ENCODE measurements around the gene VWA2. TPM values are rescaled to one million over a fixed set of nuclear protein-coding genes. Genes with fewer than 3 reads are reported as not detected.
A peak's percentile ranks its signal among the peaks of the same experiment; 100 is the strongest.
"Not testable (repeated sequence)": the region's sequence is repeated elsewhere in the genome, so short reads cannot be mapped to it uniquely, and the experiment has no call there.

Gene VWA2
- total RNA-seq, 2 experiments from 2014 or later = not detected

DNA sequence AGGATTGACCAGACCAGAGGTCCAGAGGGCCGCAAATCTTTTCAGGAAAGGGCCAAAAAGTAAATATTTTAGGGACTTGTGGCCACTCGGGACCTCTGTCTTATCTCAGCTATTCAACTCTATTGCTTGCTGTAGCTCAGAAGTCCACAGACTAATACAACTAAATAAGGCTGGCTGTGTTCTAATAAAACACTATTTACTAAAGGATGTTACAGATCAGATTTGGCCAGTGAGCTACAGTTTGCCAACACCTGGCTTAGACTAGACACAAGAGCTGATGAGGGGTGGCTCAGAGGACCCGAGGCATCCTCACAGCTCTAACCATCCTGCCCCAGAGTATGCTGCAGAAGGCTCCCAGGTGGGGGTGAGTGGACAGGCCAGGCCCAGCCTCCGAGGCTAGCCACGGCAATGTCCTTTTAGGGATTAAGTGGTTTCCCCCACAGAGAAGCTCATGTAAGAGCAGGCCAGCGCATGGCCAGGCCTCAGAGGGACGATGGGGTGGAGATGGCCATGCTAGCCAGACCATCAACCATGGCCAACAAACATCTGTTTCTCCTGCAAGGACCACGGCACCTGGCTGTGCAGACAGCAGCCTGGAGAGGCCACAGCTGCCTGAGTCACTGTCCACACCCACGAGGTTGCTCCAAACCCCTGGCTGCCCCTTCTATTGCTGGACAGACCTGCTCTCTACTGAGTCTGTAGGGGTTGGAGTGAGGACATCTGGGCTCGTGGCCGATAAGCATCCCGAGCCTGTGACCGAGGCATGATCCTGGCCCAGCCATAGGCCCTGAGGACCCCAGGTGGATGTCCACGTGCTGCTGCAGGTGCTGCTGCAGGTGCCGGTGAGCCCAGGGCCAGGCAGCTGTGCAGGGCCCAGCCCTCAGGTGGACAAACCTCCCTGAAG is 88.7 kb downstream of the VWA2 start:
- no peaks in the 10 kb centered on the region for H3K36me3 Mint-ChIP-seq (ENCODE audit: low read depth)
- H3K27ac Mint-ChIP-seq = no peak overlapping the region
- H3K4me3 Mint-ChIP-seq = no peak overlapping the region
- no peak for DNase-seq
- POLR2A ChIA-PET = no interaction called here
- H3K9me3 Mint-ChIP-seq (ENCODE audit: low read depth) = no peaks in the 10 kb centered on the region
- ATAC-seq = no peak
- H3K27me3 Mint-ChIP-seq = no peaks in the 10 kb centered on the region
- no peaks in the 10 kb centered on the region for H3K4me1 Mint-ChIP-seq
- CTCF ChIA-PET = interaction anchor here (1.1 to 2.5 kb wide), 2 partner anchors 24 kb away, joined by 5 to 10 read pairs; no protein-coding TSS in a partner anchor
- intact Hi-C loops (cut with DNase I, micrococcal nuclease) = no loop called here

DNA sequence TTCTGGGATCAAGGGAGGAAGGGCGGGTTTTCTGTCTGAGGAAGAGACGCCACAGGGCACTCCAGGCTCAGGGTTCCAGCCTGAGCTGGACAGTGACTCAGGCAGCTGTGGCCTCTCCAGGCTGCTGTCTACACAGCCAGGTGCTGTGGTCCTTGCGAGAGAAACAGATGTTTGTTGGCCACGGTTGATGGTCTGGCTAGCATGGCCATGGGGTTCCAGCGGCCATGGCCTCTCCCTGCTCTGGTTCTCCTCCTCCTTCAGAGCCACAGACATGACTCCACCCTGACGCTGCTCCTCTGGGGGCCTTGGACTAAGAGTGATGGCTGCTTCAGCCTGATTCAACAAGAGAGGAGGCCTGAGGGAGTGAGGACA is 89.4 kb downstream of the VWA2 start:
- intact Hi-C loops (cut with DNase I, micrococcal nuclease) = no loop called here
- H3K4me1 Mint-ChIP-seq = no peaks in the 10 kb centered on the region

GRCh38 chr10:114328874-114329273 is 89.8 kb downstream of the VWA2 start:
- Mint-ChIP-seq H3K4me1 (no peaks in the 10 kb centered on the region), H3K27me3 (no peaks in the 10 kb centered on the region)
- POLR2A ChIA-PET = no interaction called here

More for the DNA sequence above, 89.4 kb downstream of the VWA2 start:
- no peaks in the 10 kb centered on the region for H3K36me3 Mint-ChIP-seq (ENCODE audit: low read depth)
- no peak overlapping the region for H3K27ac Mint-ChIP-seq
- H3K9me3 Mint-ChIP-seq (ENCODE audit: low read depth) = no peaks in the 10 kb centered on the region
- CTCF ChIA-PET = interaction anchor here (1.1 kb wide), 1 partner anchor 24 kb away, joined by 5 read pairs; no protein-coding TSS in a partner anchor
- POLR2A ChIA-PET = no interaction called here
- no peaks in the 10 kb centered on the region for H3K27me3 Mint-ChIP-seq
- ATAC-seq (no peak), DNase-seq (no peak)
- H3K4me3 Mint-ChIP-seq = no peak overlapping the region

GRCh38 chr10:114329634-114330365 is 90.7 kb downstream of the VWA2 start:
- no peaks in the 10 kb centered on the region for H3K4me1 Mint-ChIP-seq
- ATAC-seq (no peak), DNase-seq (no peak)
- no peak overlapping the region for H3K27ac Mint-ChIP-seq
- ChIA-PET CTCF (no interaction called here), POLR2A (no interaction called here)
- H3K36me3 Mint-ChIP-seq (ENCODE audit: low read depth) = no peaks in the 10 kb centered on the region
- no peak overlapping the region for H3K4me3 Mint-ChIP-seq
- H3K27me3 Mint-ChIP-seq = no peaks in the 10 kb centered on the region
- intact Hi-C loops (cut with DNase I, micrococcal nuclease) = no loop called here
- no peaks in the 10 kb centered on the region for H3K9me3 Mint-ChIP-seq (ENCODE audit: low read depth)

More at GRCh38 chr10:114328874-114329273, 89.8 kb downstream of the VWA2 start:
- CTCF ChIA-PET = interaction anchor here (1.1 kb wide), 1 partner anchor 25 kb away, joined by 5 read pairs; no protein-coding TSS in a partner anchor
- Mint-ChIP-seq H3K36me3 (ENCODE audit: low read depth) (no peaks in the 10 kb centered on the region), H3K4me3 (no peak overlapping the region), H3K27ac (no peak overlapping the region), H3K9me3 (ENCODE audit: low read depth) (no peaks in the 10 kb centered on the region)
- intact Hi-C loops (cut with DNase I, micrococcal nuclease) = no loop called here
- ATAC-seq (no peak), DNase-seq (no peak)

GRCh38 chr10:114332301-114333192 is 93.5 kb downstream of the VWA2 start:
- no peak overlapping the region for H3K27ac Mint-ChIP-seq
- intact Hi-C loops (cut with DNase I, micrococcal nuclease) = no loop called here
- no peaks in the 10 kb centered on the region for H3K9me3 Mint-ChIP-seq (ENCODE audit: low read depth)
- POLR2A ChIA-PET = no interaction called here
- CTCF ChIA-PET = no interaction called here
- DNase-seq (no peak), ATAC-seq (no peak)
- H3K27me3 Mint-ChIP-seq = no peaks in the 10 kb centered on the region
- no peak overlapping the region for H3K4me3 Mint-ChIP-seq
- peaks cover 7% of the 10 kb centered on the region for H3K4me1 Mint-ChIP-seq
- no peaks in the 10 kb centered on the region for H3K36me3 Mint-ChIP-seq (ENCODE audit: low read depth)

GRCh38 chr10:114333441-114333840 is 94.4 kb downstream of the VWA2 start:
- POLR2A ChIA-PET = not testable (repeated sequence)

GRCh38 chr10:114334301-114334700 is 95.2 kb downstream of the VWA2 start:
- no peak for DNase-seq
- intact Hi-C loops (cut with DNase I, micrococcal nuclease) = no loop called here
- Mint-ChIP-seq H3K27ac (no peak overlapping the region), H3K36me3 (ENCODE audit: low read depth) (no peaks in the 10 kb centered on the region), H3K27me3 (no peaks in the 10 kb centered on the region), H3K9me3 (ENCODE audit: low read depth) (no peaks in the 10 kb centered on the region), H3K4me3 (no peak overlapping the region), H3K4me1 (peaks cover 10% of the 10 kb centered on the region)
- POLR2A ChIA-PET = no interaction called here
- no peak for ATAC-seq
- CTCF ChIA-PET = interaction anchor here (1.7 kb wide), 1 partner anchor 30 kb away, joined by 7 read pairs; no protein-coding TSS in a partner anchor

More at GRCh38 chr10:114333441-114333840, 94.4 kb downstream of the VWA2 start:
- intact Hi-C loops (cut with DNase I, micrococcal nuclease); H3K9me3 Mint-ChIP-seq (ENCODE audit: low read depth); H3K27me3 Mint-ChIP-seq; DNase-seq; H3K27ac Mint-ChIP-seq; ATAC-seq; H3K4me3 Mint-ChIP-seq; H3K36me3 Mint-ChIP-seq (ENCODE audit: low read depth): not testable (repeated sequence)
- H3K4me1 Mint-ChIP-seq = peaks cover 10% of the 10 kb centered on the region
- CTCF ChIA-PET = interaction anchor here (0.8 kb wide), 1 partner anchor 25 kb away, joined by 3 read pairs; no protein-coding TSS in a partner anchor

DNA sequence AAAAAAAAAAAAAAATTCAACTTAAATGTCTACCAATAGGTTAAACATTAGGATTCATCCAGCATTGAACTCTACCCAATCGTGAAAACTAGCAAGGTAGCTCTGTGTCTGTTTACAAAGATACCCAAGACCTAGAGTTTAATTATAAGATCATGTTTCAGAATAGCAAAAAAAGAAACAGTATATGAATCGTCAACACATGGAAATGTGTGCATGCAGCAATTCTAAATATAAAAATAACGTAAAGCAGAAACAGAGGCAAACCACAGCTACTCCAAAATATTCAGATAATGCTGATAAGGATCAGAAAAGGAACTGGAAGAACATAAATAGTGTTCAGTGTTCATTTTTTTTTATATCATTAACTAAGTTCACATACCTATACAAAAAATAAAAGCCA is 96.6 kb downstream of the VWA2 start:
- CTCF ChIA-PET = interaction anchor here (1.7 kb wide), 1 partner anchor 31 kb away, joined by 7 read pairs; no protein-coding TSS in a partner anchor
- ATAC-seq = no peak
- Mint-ChIP-seq H3K27ac (no peak overlapping the region), H3K27me3 (no peaks in the 10 kb centered on the region), H3K4me3 (no peak overlapping the region), H3K36me3 (ENCODE audit: low read depth) (no peaks in the 10 kb centered on the region), H3K9me3 (ENCODE audit: low read depth) (no peaks in the 10 kb centered on the region), H3K4me1 (peaks cover 10% of the 10 kb centered on the region)
- no peak for DNase-seq
- POLR2A ChIA-PET = no interaction called here
- intact Hi-C loops (cut with DNase I, micrococcal nuclease) = no loop called here

DNA sequence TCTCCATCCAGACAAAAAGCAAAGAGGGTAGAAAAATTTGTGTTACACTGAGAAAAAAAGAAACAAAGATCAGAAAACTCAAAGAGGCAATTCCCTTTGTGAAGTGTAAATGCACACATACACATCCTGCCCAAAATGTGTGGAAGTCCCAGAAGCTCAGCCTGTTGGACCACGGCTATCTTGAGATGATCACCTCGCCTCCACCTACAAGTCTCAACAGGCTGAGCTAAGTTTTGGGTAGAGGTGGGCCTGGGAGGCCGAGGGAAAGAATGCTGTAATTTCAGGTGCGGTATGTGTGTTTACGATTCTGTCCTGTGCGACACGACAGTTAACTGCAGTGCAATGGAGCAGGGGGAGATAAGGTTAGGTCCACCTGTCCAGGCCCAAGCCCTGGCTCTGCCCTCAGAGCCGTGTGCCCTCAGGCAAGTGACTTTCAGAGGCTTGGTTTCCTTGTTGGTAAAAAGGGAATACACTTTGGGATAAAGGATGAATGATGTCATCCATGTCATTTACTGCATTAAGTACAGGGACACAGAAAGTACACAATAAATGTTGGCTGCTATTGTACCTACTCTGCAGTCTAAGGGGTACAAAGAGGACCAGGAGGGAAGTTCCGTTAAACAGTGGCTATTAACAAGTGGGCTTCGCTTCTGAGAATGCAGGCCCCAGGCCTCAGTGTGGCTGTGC is 97.9 kb downstream of the VWA2 start:
- H3K27me3 Mint-ChIP-seq = no peaks in the 10 kb centered on the region
- H3K27ac Mint-ChIP-seq = no peak overlapping the region
- ATAC-seq (no peak), DNase-seq (no peak)
- no peaks in the 10 kb centered on the region for H3K36me3 Mint-ChIP-seq (ENCODE audit: low read depth)
- peaks cover 10% of the 10 kb centered on the region for H3K4me1 Mint-ChIP-seq
- no peaks in the 10 kb centered on the region for H3K9me3 Mint-ChIP-seq (ENCODE audit: low read depth)
- no peak overlapping the region for H3K4me3 Mint-ChIP-seq
- POLR2A ChIA-PET = interaction anchor here (0.5 kb wide), 1 partner anchor 432 kb away, joined by 4 read pairs; no protein-coding TSS in a partner anchor
- CTCF ChIA-PET = no interaction called here
- intact Hi-C loops (cut with DNase I, micrococcal nuclease) = no loop called here

DNA sequence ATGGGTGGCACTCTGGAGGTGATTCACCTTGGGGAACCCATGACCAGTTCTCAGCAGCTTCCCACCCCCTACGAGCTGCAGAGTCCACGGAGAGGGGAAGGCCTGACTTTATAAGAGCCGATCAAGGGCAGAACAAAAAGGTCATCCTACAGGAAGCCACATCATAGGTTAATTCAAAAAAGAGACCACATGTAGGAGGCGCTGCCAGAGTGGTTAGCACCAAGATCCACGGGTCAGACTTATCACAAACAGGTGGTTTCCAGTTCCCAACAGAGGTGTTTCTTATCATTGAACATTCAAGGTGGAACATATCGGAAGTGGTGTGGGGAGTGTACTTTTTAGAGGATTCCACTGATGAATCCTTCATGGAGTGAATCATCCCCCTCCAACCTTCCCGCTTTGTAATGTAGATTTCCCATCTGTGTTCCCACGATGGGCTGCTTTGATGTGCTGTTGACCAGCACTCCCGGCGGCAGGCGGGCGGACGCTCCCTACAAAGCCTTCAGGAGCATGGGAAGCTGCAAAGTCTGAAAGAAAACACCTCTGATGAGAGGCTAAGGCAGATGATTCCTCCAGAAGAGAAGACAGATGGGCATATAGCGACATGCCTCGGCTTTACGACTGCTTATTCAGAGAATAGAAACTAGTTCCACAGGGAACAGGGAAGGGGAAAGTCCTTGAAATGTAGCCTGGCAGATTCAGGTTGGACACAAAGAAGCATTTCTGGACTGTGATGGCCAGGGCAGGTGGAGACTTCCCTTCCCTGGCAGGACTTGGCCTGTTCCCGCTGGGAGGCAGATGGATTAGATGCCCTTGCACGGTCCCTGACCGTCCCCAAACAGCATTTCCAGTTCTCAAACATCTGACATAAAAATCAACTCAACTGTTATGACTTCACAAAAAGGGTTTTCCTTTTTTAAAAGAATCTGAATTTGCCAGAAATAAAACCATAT is 98.7 kb downstream of the VWA2 start:
- ChIA-PET CTCF (no interaction called here), POLR2A (interaction anchor here (0.5 kb wide), 1 partner anchor 431 kb away, joined by 4 read pairs; no protein-coding TSS in a partner anchor)
- ATAC-seq (peak; percentile 95), DNase-seq (peak; percentile 34)
- no peaks in the 10 kb centered on the region for H3K36me3 Mint-ChIP-seq (ENCODE audit: low read depth)
- no peak overlapping the region for H3K4me3 Mint-ChIP-seq
- no peak overlapping the region for H3K27ac Mint-ChIP-seq
- no peaks in the 10 kb centered on the region for H3K27me3 Mint-ChIP-seq
- no peaks in the 10 kb centered on the region for H3K9me3 Mint-ChIP-seq (ENCODE audit: low read depth)
- intact Hi-C loops (cut with DNase I, micrococcal nuclease) = no loop called here
- peaks cover 10% of the 10 kb centered on the region for H3K4me1 Mint-ChIP-seq
